Hypothalamus (tissue), 51 donors: Measurements from ENCODE around the gene TNS3.

Source experiments
- DNase-seq, 51 donors: peaks; one replicate each; lab custom pipeline; 2025; lab: John Stamatoyannopoulos, UW

Gene TNS3

DNA sequence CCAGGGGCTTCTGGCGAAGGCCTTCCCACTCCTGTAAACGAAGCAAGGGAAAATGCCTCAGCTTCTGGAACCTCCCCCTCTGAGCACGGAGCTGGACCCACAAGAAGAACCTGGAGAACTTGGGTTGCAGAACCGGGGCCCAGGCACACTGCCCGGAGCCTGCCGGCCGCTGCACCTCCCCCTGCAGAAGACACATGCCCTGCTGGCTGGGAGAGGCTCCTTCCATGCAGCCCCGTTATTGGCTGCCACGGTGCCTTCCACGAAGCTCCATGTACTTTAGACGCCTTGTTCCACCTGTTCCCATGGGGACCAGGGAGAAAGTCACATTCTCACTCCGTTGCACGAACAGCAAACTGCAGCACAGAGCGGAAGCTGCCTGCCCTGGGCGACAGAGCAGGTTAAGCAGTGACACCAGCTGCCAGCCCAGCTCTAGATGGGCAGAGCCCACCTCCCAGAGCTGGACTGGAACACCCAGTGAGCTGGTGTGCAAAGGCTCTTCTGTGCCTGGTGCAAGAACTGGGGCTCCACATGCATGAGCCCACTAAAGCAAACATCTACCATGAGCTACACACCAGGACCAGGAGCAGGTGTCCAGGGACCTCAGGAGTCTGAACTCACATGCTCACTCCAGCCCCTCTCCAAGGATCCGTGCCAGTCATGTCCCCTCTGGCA, 70.1 kb downstream of the TNS3 start:
- peak in 1 of 51 donors; percentile 23 for DNase-seq

DNA sequence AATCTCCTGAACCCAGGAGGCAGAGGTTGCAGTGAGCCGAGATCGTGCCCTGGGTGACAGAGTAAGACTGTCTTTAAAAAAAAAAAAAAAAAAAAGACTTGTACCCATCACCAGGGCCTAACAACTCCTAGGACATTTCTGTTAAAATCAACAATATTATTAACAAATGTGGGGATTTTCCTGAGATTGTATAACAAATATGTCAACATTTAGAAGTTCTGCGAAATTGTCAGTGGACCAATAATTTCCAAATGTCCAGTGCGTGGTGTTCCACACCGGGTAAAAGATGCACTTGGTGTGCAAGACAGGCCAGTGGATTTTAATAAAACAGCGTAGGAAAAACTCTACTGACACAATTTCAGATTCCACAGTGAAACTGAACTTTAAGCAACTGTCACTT, 71.1 kb downstream of the TNS3 start:
- no peak for DNase-seq

DNA sequence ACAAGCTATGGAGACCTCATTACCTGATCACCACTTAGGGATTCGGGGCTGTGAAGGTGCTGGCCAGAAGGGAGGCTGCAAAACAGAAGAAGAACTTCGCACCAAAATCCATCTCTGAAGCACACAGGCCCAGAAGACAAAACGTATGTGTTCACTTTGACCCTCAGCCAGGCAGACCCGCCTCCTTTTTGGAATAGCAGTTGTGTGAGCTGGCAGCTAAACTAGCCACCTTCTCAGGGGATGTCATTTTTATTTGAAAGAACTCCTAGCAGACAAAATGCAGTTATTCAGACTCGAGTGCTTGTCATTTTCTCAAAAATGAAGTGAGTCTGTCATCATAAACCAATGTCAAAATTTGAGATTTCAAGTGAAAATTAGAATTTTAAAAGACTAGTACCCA, 71.7 kb downstream of the TNS3 start:
- no peak for DNase-seq

- no peak for DNase-seq
These were observed 72.3 kb downstream of the TNS3 start for GRCh38 chr7:47509571-47509970.

DNA sequence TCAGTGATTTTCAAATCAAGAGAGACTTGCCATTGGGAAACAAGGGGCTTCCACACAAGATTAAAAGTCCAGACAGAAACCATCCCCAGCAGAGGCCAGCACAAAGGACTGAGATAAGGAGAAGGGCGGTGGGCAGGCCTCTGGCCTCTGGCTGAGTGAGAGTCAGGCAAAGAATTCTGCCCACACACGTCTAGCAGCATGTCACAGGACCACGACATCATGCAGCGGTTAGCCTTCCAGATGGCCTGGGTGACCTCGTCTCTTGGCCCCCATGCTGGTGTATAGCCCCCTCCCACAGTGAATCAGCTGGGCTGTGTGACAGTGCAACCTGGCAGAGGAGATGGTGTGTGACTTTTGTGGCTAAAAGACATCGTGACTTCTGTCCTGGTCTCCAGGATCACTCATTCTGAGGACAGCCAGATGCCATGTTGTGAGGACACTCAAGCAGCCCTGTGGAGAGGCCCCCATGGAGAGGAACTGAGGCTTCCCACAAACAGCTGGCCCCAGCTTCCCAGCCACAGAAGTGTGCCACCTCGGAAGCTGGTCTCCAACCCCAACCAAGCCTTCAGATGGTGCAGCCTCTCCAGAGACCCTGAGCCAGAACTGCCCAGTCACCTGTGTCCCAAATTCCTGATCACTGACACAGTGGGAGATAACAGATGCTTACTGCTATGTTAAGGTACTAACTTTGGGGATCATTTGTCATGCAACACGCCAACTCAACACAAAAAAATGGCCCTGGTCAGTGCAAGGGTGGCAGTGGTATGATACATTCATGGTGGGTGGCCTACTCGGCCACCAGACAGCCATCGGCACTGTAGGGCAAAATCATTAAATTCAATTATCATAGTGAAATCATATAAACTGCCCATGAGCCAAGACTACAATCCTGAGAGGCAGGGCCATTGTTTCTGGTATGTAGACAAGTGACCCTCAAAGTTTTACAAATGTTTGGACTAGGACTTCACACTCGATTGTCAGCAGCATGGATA, 73.2 kb downstream of the TNS3 start:
- DNase-seq = no peak

GRCh38 chr7:47507522-47507921, 74.4 kb downstream of the TNS3 start:
- DNase-seq = no peak

DNA sequence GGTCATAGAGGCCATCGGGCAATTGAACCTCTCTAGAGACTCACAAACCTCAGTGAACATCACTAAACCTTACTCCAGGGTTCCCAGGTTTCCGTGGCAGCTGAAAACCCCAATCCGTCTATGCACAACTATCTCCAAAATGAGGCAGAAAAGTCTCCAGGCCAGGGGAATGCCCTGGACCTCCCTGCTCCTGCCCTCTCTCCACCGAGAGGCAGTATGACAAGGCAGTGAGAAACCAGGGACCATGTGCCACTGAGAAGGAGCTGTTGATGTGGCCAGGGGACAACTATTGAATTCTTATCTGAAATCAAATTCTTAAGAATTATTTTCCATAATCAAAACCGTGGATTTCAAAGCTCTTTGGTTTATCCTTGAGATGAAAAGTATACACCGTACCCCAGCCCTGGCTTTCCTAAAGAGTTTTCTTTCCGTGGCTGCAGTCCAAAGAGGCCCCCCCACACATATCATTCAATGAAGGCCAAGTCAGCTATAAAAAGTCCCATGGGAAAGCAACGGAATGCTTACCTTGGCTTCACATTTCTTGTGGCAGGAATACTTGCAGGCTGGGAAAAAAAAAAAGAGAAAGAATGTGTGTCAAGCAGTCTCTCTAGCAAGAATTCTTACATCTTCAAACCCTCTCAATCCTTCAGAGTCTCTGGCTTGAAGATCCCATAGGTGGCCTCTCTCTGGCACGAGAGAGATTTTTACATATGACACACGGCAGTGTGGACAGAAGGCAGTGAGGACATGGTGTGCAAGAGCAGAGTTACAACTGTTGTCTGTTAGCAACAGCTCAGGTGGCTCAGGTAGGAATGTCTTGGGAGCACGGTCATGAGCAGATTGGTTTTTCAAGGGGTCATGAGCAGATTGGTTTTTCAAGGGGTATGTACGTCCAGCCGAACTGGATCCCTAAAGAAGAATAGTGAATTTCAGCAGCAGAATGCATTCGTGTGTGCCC, 75.2 kb downstream of the TNS3 start:
- DNase-seq = no peak

GRCh38 chr7:47505312-47506007, 76.5 kb downstream of the TNS3 start:
- DNase-seq = no peak

- no peak for DNase-seq
These were observed 77.2 kb downstream of the TNS3 start for GRCh38 chr7:47504551-47505311.

DNA sequence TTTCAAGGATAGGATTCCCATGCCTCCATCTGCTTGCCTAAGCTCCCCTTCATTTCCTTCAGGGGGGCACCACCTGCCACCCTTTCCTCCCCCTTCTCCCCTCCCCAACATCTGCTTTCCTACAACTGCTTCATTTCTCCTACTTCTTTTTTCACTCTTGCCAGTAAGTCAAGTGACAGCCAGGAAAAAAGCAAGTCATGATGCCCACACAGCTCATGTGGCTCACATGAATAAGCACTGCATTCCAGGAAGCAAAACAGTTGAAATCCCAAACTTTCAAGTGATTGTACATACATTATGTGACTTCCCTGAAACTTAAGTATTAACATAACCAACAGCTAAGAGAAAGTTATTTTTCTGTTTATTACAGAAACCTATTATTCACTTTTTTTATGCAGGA, 78.6 kb downstream of the TNS3 start:
- peak in 1 of 51 donors; percentile 37 for DNase-seq

GRCh38 chr7:47502240-47502877, 79.6 kb downstream of the TNS3 start:
- no peak for DNase-seq

GRCh38 chr7:47501406-47501805, 80.5 kb downstream of the TNS3 start:
- no peak for DNase-seq

- DNase-seq = no peak
These were observed 81.8 kb downstream of the TNS3 start for GRCh38 chr7:47500103-47500563.

DNA sequence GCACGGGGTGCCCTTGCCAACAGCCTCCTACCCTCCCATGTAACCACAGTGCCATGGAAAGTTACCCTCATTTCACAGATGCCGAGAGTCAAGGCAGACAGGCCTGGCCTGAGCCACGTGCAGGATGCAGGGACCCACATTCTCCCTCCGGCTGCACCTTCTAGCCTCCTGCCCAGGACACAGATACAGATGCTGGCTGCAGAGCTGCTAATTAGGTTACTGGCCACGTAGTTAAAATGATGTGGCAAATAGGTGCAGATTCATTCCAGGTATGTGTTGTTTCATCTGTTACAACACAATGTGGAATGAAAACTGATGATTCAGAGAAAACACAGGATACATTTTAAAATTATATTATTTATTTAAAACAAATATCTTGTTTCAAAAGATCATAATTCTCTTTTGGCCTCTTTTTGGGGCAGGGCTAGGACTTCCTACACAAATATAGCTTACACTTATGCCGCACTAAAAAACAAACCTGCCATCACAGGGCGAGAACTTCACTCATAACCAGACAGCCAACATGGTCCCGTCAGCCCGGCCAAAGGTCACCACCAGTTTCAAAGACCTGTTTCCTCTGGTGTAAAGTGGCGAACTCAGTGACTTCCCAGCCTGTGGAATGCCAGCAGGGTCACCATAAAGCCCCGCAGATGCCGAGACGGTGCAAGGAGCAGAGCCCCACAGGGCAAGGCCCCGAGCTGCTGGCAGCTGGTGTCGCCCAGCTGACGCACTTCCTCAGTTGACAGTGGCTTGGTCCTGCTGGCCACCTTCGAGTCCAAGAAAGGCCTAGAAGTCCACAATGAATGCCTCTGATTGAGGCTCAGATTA, 83.5 kb downstream of the TNS3 start:
- no peak for DNase-seq

- peak in 1 of 51 donors; percentile 20 for DNase-seq
These were observed 84.4 kb downstream of the TNS3 start for GRCh38 chr7:47497367-47498096.

GRCh38 chr7:47496666-47497065, 85.2 kb downstream of the TNS3 start:
- no peak for DNase-seq

DNA sequence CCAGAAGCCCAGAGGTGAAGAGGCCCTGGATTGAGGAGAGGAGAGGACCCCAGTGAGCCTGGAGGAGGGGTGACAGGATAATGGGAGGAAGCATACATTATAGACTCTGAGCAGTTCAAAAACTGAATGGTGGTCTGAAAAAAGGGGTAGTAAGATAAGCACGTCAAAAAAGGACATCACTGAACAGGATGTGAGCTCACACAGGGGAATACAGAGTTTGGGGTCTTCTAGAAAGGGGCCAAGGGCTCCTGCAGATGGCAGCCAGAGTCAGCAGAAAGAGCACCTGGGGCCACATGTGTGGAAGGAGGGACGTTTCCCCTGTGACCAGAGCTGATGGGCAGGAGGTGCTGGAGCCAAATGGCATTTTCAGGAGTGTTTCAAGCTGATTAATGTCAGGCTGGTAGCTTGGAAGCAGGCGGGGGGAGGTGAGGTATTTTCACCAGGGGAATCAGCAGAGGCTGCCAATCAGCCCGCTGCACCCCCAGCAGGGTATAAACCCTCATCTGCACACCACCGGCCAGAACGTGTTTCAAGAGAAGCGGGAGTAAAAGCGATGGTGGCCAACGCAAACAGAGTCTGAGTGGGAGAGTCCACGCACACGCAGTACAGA, 85.8 kb downstream of the TNS3 start:
- DNase-seq = no peak
